ENCODE data around the gene APBA2.

DNA sequence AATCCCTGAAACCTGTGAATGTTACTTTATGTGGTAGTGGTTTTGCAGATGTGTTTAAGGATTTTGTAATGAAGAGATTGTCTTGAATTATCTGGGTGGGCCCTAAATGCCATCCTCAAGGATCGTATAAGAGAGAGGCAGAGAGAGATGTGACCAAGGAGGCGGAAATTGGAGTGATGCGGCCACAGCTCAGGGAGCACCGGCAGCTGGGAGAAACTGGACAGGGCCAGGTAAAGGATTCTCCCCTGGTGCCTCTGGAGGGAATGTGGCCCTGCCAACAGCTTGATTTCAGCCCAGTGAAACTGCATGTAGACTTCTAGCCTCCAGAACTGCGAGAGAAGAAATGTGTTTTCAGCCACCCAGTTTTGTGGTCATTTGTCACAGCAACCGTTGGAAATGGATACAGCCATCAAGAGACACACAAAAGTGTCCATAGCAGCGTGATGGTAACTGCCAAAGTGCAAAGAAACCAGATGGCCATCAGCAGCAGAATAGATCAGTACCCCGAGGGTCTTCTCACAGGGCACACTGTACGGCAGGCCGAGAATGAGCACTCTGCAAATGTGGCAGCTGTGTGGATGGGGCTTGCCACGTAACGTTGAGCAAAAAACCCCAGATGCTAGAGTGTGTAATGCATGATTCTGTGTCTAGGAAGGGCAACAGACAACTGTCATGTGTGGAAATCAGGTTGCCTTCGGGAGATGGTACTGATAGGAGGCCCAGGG lies 12.2 kb downstream of the APBA2 start:
- TF ChIP-seq, protein P1, sequence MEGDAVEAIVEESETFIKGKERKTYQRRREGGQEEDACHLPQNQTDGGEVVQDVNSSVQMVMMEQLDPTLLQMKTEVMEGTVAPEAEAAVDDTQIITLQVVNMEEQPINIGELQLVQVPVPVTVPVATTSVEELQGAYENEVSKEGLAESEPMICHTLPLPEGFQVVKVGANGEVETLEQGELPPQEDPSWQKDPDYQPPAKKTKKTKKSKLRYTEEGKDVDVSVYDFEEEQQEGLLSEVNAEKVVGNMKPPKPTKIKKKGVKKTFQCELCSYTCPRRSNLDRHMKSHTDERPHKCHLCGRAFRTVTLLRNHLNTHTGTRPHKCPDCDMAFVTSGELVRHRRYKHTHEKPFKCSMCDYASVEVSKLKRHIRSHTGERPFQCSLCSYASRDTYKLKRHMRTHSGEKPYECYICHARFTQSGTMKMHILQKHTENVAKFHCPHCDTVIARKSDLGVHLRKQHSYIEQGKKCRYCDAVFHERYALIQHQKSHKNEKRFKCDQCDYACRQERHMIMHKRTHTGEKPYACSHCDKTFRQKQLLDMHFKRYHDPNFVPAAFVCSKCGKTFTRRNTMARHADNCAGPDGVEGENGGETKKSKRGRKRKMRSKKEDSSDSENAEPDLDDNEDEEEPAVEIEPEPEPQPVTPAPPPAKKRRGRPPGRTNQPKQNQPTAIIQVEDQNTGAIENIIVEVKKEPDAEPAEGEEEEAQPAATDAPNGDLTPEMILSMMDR (IDR thresholded peaks at IDR 0.05), result no peak
- TF ChIP-seq POLR2A (IDR thresholded peaks at IDR 0.05) (no peak), POLR2AphosphoS5 (IDR thresholded peaks at IDR 0.05) (no peak)
